Parathyroid adenoma (tissue), 2 donors: ENCODE measurements around the gene MTHFD1.
"Not testable (repeated sequence)": the region's sequence is repeated elsewhere in the genome, so short reads cannot be mapped to it uniquely, and the experiment has no call there.

Experiments
- H2AFZ ChIP-seq: fragments of 300-600 bp; sonication (generic); one replicate; pipeline ENCODE4 v1.7.0; 2017; ENCODE audit warnings: antibody characterized with exemption, mild to moderate bottlenecking
- H3K27ac ChIP-seq: fragments of 300-600 bp; sonication (generic); one replicate; pipeline ENCODE4 v1.7.0; 2017
- H3K27me3 ChIP-seq: fragments of 300-600 bp; sonication (generic); one replicate; pipeline ENCODE4 v1.7.0; 2017; ENCODE audit warnings: low read length; ENCODE audit not compliant: control insufficient read depth, insufficient read depth
- H3K36me3 ChIP-seq: fragments of 300-600 bp; sonication (generic); one replicate; pipeline ENCODE4 v1.7.0; 2017; ENCODE audit warnings: low read length; ENCODE audit not compliant: control insufficient read depth, insufficient read depth
- H3K4me1 ChIP-seq: fragments of 300-600 bp; sonication (generic); one replicate; pipeline ENCODE4 v1.7.0; 2017; ENCODE audit warnings: control low read depth
- H3K4me2 ChIP-seq: fragments of 300-600 bp; sonication (generic); one replicate; pipeline ENCODE4 v1.7.0; 2017; ENCODE audit warnings: low read length
- H3K4me3 ChIP-seq: fragments of 300-600 bp; sonication (generic); one replicate; pipeline ENCODE4 v1.7.0; 2017; ENCODE audit warnings: low read depth, low read length
- H3K79me2 ChIP-seq: fragments of 300-600 bp; sonication (generic); one replicate; pipeline ENCODE4 v1.7.0; 2017; ENCODE audit warnings: control low read depth
- H3K9ac ChIP-seq: fragments of 300-600 bp; sonication (generic); one replicate; pipeline ENCODE4 v1.7.0; 2017; ENCODE audit warnings: mild to moderate bottlenecking
- H3K9me3 ChIP-seq: fragments of 300-600 bp; sonication (generic); one replicate; pipeline ENCODE4 v1.7.0; 2017; ENCODE audit warnings: low read length; ENCODE audit not compliant: control insufficient read depth
- CTCF ChIP-seq: fragments of 300-600 bp; sonication (generic); IDR thresholded peaks from one replicate; pipeline ENCODE4 v1.7.0; 2017; ENCODE audit warnings: antibody characterized with exemption, mild to moderate bottlenecking
- donor health status: primary hyperparathyroidism.

Gene MTHFD1

GRCh38 chr14:64349741-64350490, 38.2 kb upstream of the MTHFD1 start:
- Histone ChIP-seq H3K79me2 (no peaks in the 10 kb centered on the region), H2AFZ (no peak overlapping the region), H3K27me3 (no peaks in the 10 kb centered on the region), H3K9ac (no peak overlapping the region), H3K27ac (no peak overlapping the region), H3K36me3 (no peaks in the 10 kb centered on the region), H3K4me1 (no peaks in the 10 kb centered on the region), H3K4me3 (no peak overlapping the region), H3K4me2 (no peak overlapping the region), H3K9me3 (no peaks in the 10 kb centered on the region)
- no peak for TF ChIP-seq CTCF

- no peak overlapping the region for H2AFZ ChIP-seq
- H3K4me1 ChIP-seq = no peaks in the 10 kb centered on the region
- no peaks in the 10 kb centered on the region for H3K79me2 ChIP-seq
- TF ChIP-seq CTCF = no peak
- H3K4me2 ChIP-seq = no peak overlapping the region
- no peak overlapping the region for H3K9ac ChIP-seq
- H3K9me3 ChIP-seq = no peaks in the 10 kb centered on the region
- H3K4me3 ChIP-seq = no peak overlapping the region
- H3K27me3 ChIP-seq = no peaks in the 10 kb centered on the region
- H3K27ac ChIP-seq = no peak overlapping the region
- no peaks in the 10 kb centered on the region for H3K36me3 ChIP-seq
These were observed 24.8 kb upstream of the MTHFD1 start for GRCh38 chr14:64363265-64363846.

- no peaks in the 10 kb centered on the region for H3K27me3 ChIP-seq
- H2AFZ ChIP-seq = no peak overlapping the region
- H3K9me3 ChIP-seq = no peaks in the 10 kb centered on the region
- no peak overlapping the region for H3K4me3 ChIP-seq
- no peak overlapping the region for H3K9ac ChIP-seq
- H3K27ac ChIP-seq = no peak overlapping the region
- no peak overlapping the region for H3K4me2 ChIP-seq
- no peaks in the 10 kb centered on the region for H3K36me3 ChIP-seq
- no peaks in the 10 kb centered on the region for H3K4me1 ChIP-seq
- no peak for TF ChIP-seq CTCF
- no peaks in the 10 kb centered on the region for H3K79me2 ChIP-seq
These were observed 23.2 kb upstream of the MTHFD1 start for GRCh38 chr14:64364907-64365306.

- not testable (repeated sequence) for H3K79me2 ChIP-seq, H3K36me3 ChIP-seq, H2AFZ ChIP-seq
These were observed 22.7 kb upstream of the MTHFD1 start for GRCh38 chr14:64365358-64365889.

GRCh38 chr14:64369201-64369600, 19.0 kb upstream of the MTHFD1 start:
- Histone ChIP-seq H3K27ac (no peak overlapping the region), H3K4me2 (no peak overlapping the region), H3K36me3 (no peaks in the 10 kb centered on the region), H2AFZ (no peak overlapping the region), H3K27me3 (no peaks in the 10 kb centered on the region), H3K4me3 (no peak overlapping the region), H3K9ac (no peak overlapping the region), H3K4me1 (no peaks in the 10 kb centered on the region), H3K79me2 (no peaks in the 10 kb centered on the region), H3K9me3 (no peaks in the 10 kb centered on the region)
- TF ChIP-seq CTCF = no peak

More at GRCh38 chr14:64365358-64365889, 22.7 kb upstream of the MTHFD1 start:
- H3K27me3 ChIP-seq, H3K9ac ChIP-seq, H3K27ac ChIP-seq, H3K4me3 ChIP-seq, H3K9me3 ChIP-seq, H3K4me2 ChIP-seq, H3K4me1 ChIP-seq: not testable (repeated sequence)
